SK-N-SH (cell line): Measurements from ENCODE around the gene TMPRSS9.

Source experiments
- CHD2 ChIP-seq: fragments of 150-350 bp; IDR thresholded peaks from 2 replicates; pipeline ENCODE4 v1.6.1; 2018; ENCODE audit warnings: low read length; ENCODE audit not compliant: partially characterized antibody
- EZH2phosphoT487 ChIP-seq: fragments of 200-600 bp; sonication (generic); IDR thresholded peaks from 2 replicates; pipeline ENCODE4 v1.6.1; 2017; ENCODE audit warnings: low read depth, mixed run types, mild to moderate bottlenecking, antibody characterized with exemption, moderate library complexity, borderline replicate concordance
- JUND ChIP-seq: IDR thresholded peaks from 2 replicates; pipeline ENCODE4 v1.4.0; 2012
- MXI1 ChIP-seq: IDR thresholded peaks from 2 replicates; pipeline ENCODE4 v1.6.1; 2012; ENCODE audit warnings: mild to moderate bottlenecking, low read depth, low read length, improper control_type of control experiment
- POLR2AphosphoS5 ChIP-seq: IDR thresholded peaks from 2 replicates; pipeline ENCODE4 v1.6.1; 2012; ENCODE audit warnings: low read depth, low read length
- RAD21 ChIP-seq: IDR thresholded peaks from 2 replicates; pipeline ENCODE4 v1.6.1; 2012; ENCODE audit warnings: mild to moderate bottlenecking, low read length
- RFX5 ChIP-seq: IDR thresholded peaks from 2 replicates; pipeline ENCODE4 v1.6.1; 2012; ENCODE audit warnings: mild to moderate bottlenecking, improper control_type of control experiment, low read length
- SIN3A ChIP-seq: IDR thresholded peaks from 2 replicates; pipeline ENCODE4 v1.6.1; 2012; ENCODE audit warnings: low read depth, mild to moderate bottlenecking, low read length, moderate library complexity, borderline replicate concordance
- TAF1 ChIP-seq: IDR thresholded peaks from 2 replicates; pipeline ENCODE4 v1.6.1; 2012; ENCODE audit warnings: low read depth, mild to moderate bottlenecking, low read length, moderate library complexity, borderline replicate concordance
- TF ChIP-seq, protein P1 (sequence below): fragments of 200-600 bp; sonication (generic); IDR thresholded peaks from 2 replicates; pipeline ENCODE4 v1.6.1; 2017; ENCODE audit warnings: antibody characterized with exemption, mild to moderate bottlenecking, moderate library complexity

- no peak for TF ChIP-seq SIN3A
- no peak for TF ChIP-seq POLR2AphosphoS5
- TF ChIP-seq, protein P1, sequence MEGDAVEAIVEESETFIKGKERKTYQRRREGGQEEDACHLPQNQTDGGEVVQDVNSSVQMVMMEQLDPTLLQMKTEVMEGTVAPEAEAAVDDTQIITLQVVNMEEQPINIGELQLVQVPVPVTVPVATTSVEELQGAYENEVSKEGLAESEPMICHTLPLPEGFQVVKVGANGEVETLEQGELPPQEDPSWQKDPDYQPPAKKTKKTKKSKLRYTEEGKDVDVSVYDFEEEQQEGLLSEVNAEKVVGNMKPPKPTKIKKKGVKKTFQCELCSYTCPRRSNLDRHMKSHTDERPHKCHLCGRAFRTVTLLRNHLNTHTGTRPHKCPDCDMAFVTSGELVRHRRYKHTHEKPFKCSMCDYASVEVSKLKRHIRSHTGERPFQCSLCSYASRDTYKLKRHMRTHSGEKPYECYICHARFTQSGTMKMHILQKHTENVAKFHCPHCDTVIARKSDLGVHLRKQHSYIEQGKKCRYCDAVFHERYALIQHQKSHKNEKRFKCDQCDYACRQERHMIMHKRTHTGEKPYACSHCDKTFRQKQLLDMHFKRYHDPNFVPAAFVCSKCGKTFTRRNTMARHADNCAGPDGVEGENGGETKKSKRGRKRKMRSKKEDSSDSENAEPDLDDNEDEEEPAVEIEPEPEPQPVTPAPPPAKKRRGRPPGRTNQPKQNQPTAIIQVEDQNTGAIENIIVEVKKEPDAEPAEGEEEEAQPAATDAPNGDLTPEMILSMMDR, result peak; percentile 93
- no peak for TF ChIP-seq JUND
- TF ChIP-seq MXI1, result peak; percentile 82
- no peak for TF ChIP-seq CHD2
- no peak for TF ChIP-seq RFX5
- no peak for TF ChIP-seq TAF1
- TF ChIP-seq RAD21, result peak; percentile 79
- TF ChIP-seq EZH2phosphoT487, result no peak
These were observed 31.2 kb downstream of the TMPRSS9 start for GRCh38 chr19:2391118-2391725.
